K562 (cell line): ENCODE measurements around the gene BST1. TPM values are rescaled to one million over a fixed set of nuclear protein-coding genes. Genes with fewer than 3 reads are reported as not detected.

ENCODE experiments used
- CBX3 ChIP-seq, 2 experiments: IDR thresholded peaks; 1 replicate in 1 of 2; 2 replicates in 1 of 2; pipeline ENCODE4 v1.6.1; 2012; ENCODE audit warnings: inconsistent platforms in 2 of 2, low read length in 2 of 2, borderline replicate concordance in 1 of 2, control low read depth in 1 of 2
- CREB1 ChIP-seq, 2 experiments: sonication (generic) in 1 of 2; formaldehyde crosslinking in 1 of 2; IDR thresholded peaks; 2 replicates each; pipeline versions ENCODE4 v1.6.1 to v1.8.0; 2012 to 2022; ENCODE audit warnings: inconsistent platforms in 1 of 2, mild to moderate bottlenecking in 1 of 2, missing genetic modification reagents in 1 of 2, moderate library complexity in 1 of 2
- MYNN ChIP-seq, 2 experiments: sonication (generic); formaldehyde crosslinking in 1 of 2; IDR thresholded peaks; 2 replicates each; pipeline versions ENCODE4 v1.5.0 to v1.6.1; 2016 to 2020; ENCODE audit warnings: antibody characterized with exemption in 1 of 2, missing genetic modification reagents in 1 of 2
- OTX1 ChIP-seq: fragments of 450-650 bp; formaldehyde crosslinking; IDR thresholded peaks from 2 replicates; pipeline ENCODE4 v1.4.0; 2022; ENCODE audit warnings: mild to moderate bottlenecking
- PPARD ChIP-seq: fragments of 250-450 bp; sonication (Bioruptor Pico); IDR thresholded peaks from 2 replicates; pipeline ENCODE4 v1.8.0; 2022; ENCODE audit warnings: inconsistent platforms, mild to moderate bottlenecking, moderate library complexity
- SOX6 ChIP-seq: fragments of 450-650 bp; IDR thresholded peaks from 2 replicates; pipeline ENCODE4 v1.6.1; 2014; ENCODE audit warnings: mild to moderate bottlenecking
- TAF1 ChIP-seq: IDR thresholded peaks from 2 replicates; pipeline ENCODE4 v1.6.1; 2011; ENCODE audit warnings: mild to moderate bottlenecking, low read length, moderate library complexity; ENCODE audit not compliant: insufficient read depth, control insufficient read depth, severe bottlenecking; ENCODE audit errors: extremely low read depth
- TEAD1 ChIP-seq, 2 experiments: fragments of 450-650 bp in 1 of 2; sonication (generic) in 1 of 2; formaldehyde crosslinking; IDR thresholded peaks; 2 replicates each; pipeline versions ENCODE4 v1.4.0 to v1.8.0; 2020 to 2022; ENCODE audit warnings: mild to moderate bottlenecking in 2 of 2, missing genetic modification reagents in 1 of 2
- TRIM24 ChIP-seq, 2 experiments: fragments of 450-650 bp; IDR thresholded peaks; 2 replicates each; pipeline ENCODE4 v1.6.1; 2016
- U2AF2 ChIP-seq: fragments of 200-400 bp; formaldehyde crosslinking; optimal IDR thresholded peaks from 2 replicates; pipeline ENCODE3; 2017; ENCODE audit warnings: low read depth, mild to moderate bottlenecking, low read length
- ZBTB9 ChIP-seq: fragments of 450-650 bp; formaldehyde crosslinking; IDR thresholded peaks from 2 replicates; pipeline ENCODE4 v1.4.0; 2020; ENCODE audit warnings: mild to moderate bottlenecking, moderate library complexity
- ZFP36 ChIP-seq: fragments of 150-350 bp; IDR thresholded peaks from 2 replicates; pipeline ENCODE4 v1.6.1; 2018; ENCODE audit warnings: low read length, low read depth; ENCODE audit not compliant: partially characterized antibody
- ZNF140 ChIP-seq: fragments of 250-450 bp; sonication (Bioruptor Pico); IDR thresholded peaks from 2 replicates; pipeline ENCODE4 v1.8.0; 2021; ENCODE audit warnings: moderate library complexity, mild to moderate bottlenecking, inconsistent platforms
- ZNF239 ChIP-seq: fragments of 250-450 bp; sonication (Bioruptor Pico); IDR thresholded peaks from 2 replicates; pipeline ENCODE4 v1.4.0; 2020; ENCODE audit warnings: mild to moderate bottlenecking
- polyA plus RNA-seq, 8 experiments: library from polyadenylated mRNA; depleted of rRNA in 4 of 8; stranded (reverse) in 5 of 8; unstranded in 3 of 8; fragments of >200 nt; fragmentation: Nextera tagmentation in 2 of 8; fragmentation: Illumina TruSeq in 1 of 8; extraction: Ambion mirVana in 2 of 8; extraction: Trizol in 1 of 8; gene quantifications; 2 replicates each; pipeline versions ENCODE4 v1.2.1 to v1.2.3, GENCODE V29; 2011 to 2014; ENCODE audit warnings: inconsistent platforms in 1 of 8, missing spikeins in 1 of 8
- total RNA-seq, 7 experiments: library from RNA; depleted of rRNA in 6 of 7; stranded (reverse); fragments of >200 nt in 6 of 7; fragmentation: Illumina TruSeq in 2 of 7; extraction: Trizol in 2 of 7; gene quantifications; 2 replicates each; pipeline versions ENCODE4 v1.2.1 to v1.2.3, GENCODE V29; 2011 to 2021; ENCODE audit warnings: low replicate concordance in 1 of 7
- TF ChIP-seq, protein P1 (sequence below), 2 experiments: fragments of 200-800 bp in 1 of 2; sonication (Bioruptor generic) in 1 of 2; sonication (generic) in 1 of 2; formaldehyde crosslinking in 1 of 2; IDR thresholded peaks in 1 of 2; conservative IDR thresholded peaks in 1 of 2; 2 replicates each; pipeline versions ENCODE4 v1.5.0 to v1.6.1; 2016 to 2020; ENCODE audit warnings: missing compliant biosample characterization in 1 of 2, missing genetic modification characterization in 1 of 2, missing genetic modification reagents in 1 of 2
- TF ChIP-seq, protein P2 (sequence below): fragments of 250-450 bp; sonication (Bioruptor Pico); IDR thresholded peaks from 2 replicates; pipeline ENCODE4 v1.4.0; 2020; ENCODE audit warnings: borderline replicate concordance
- TF ChIP-seq, protein P3 (sequence below): fragments of 450-650 bp; conservative IDR thresholded peaks from 2 replicates; pipeline ENCODE4 v1.6.1; 2016; ENCODE audit warnings: missing genetic modification characterization, low read depth, mild to moderate bottlenecking, control low read depth, missing compliant biosample characterization

BST1 gene
- total and polyA plus RNA-seq, 9 of the 15 experiments (the other 6 are each of a cell fraction or from before 2014, with no cell fraction given): 0.04 to 0.38 (median 0.07) TPM; not detected in 6

GRCh38 chr4:15655223-15656037 lies 47.4 kb upstream of the BST1 start, which contains the start of gene FBXL5 (continued):
- no peak for TF ChIP-seq SOX6
- 0 out of 4 replicates have a peak, but pooled peaks have one; percentile 47 to 48 for TF ChIP-seq TEAD1 (CRISPR knock-in tag; IDR thresholded peaks at IDR 0.05)
- TF ChIP-seq ZNF239 (CRISPR knock-in tag): peak; percentile 34; the same call in 1 of the 2 replicates
- TF ChIP-seq ZBTB9 (CRISPR knock-in tag): peak; percentile 83
- TF ChIP-seq PPARD (CRISPR knock-in tag): no peak
- no peak for TF ChIP-seq CBX3 (IDR thresholded peaks at IDR 0.05; ENCODE audit: borderline replicate concordance in 1 of 2, low read length in 2 of 2)
- TF ChIP-seq ZFP36: peak; percentile 84
- peak; percentile 32; the same call in 1 of the 2 replicates for TF ChIP-seq OTX1
- TF ChIP-seq, protein P1, sequence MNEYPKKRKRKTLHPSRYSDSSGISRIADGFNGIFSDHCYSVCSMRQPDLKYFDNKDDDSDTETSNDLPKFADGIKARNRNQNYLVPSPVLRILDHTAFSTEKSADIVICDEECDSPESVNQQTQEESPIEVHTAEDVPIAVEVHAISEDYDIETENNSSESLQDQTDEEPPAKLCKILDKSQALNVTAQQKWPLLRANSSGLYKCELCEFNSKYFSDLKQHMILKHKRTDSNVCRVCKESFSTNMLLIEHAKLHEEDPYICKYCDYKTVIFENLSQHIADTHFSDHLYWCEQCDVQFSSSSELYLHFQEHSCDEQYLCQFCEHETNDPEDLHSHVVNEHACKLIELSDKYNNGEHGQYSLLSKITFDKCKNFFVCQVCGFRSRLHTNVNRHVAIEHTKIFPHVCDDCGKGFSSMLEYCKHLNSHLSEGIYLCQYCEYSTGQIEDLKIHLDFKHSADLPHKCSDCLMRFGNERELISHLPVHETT (CRISPR knock-in tag; conservative IDR thresholded peaks at IDR 0.05 in 1 of 2, IDR thresholded peaks at IDR 0.05 in 1 of 2): peak in 1 of 2 experiments; percentile 90; a peak in 2 of 4 replicates
- TF ChIP-seq, protein P2, sequence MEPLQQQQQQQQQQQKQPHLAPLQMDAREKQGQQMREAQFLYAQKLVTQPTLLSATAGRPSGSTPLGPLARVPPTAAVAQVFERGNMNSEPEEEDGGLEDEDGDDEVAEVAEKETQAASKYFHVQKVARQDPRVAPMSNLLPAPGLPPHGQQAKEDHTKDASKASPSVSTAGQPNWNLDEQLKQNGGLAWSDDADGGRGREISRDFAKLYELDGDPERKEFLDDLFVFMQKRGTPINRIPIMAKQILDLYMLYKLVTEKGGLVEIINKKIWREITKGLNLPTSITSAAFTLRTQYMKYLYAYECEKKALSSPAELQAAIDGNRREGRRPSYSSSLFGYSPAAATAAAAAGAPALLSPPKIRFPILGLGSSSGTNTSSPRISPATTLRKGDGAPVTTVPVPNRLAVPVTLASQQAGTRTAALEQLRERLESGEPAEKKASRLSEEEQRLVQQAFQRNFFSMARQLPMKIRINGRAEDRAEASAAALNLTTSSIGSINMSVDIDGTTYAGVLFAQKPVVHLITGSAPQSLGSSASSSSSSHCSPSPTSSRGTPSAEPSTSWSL: no peak
- TF ChIP-seq, protein P3, sequence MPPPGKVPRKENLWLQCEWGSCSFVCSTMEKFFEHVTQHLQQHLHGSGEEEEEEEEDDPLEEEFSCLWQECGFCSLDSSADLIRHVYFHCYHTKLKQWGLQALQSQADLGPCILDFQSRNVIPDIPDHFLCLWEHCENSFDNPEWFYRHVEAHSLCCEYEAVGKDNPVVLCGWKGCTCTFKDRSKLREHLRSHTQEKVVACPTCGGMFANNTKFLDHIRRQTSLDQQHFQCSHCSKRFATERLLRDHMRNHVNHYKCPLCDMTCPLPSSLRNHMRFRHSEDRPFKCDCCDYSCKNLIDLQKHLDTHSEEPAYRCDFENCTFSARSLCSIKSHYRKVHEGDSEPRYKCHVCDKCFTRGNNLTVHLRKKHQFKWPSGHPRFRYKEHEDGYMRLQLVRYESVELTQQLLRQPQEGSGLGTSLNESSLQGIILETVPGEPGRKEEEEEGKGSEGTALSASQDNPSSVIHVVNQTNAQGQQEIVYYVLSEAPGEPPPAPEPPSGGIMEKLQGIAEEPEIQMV (tag): no peak
- no peak for TF ChIP-seq U2AF2
- TF ChIP-seq MYNN (IDR thresholded peaks at IDR 0.05): no peak
- TF ChIP-seq MYNN (CRISPR knock-in tag; IDR thresholded peaks at IDR 0.05): no peak
- TF ChIP-seq ZNF140 (CRISPR knock-in tag): no peak
- TF ChIP-seq TRIM24 (IDR thresholded peaks at IDR 0.05): 0 out of 4 replicates have a peak, but pooled peaks of 1 of the 2 experiments have one; percentile 46
- TF ChIP-seq CREB1 (IDR thresholded peaks at IDR 0.05): no peak
- TF ChIP-seq CREB1 (CRISPR knock-in tag; IDR thresholded peaks at IDR 0.05): peak; percentile 32; the same call in 1 of the 2 replicates
- no peak for TF ChIP-seq TAF1
